SW 1271 (cell line): ENCODE data around the gene GOLGA8Q.
"Not testable (repeated sequence)": the region's sequence is repeated elsewhere in the genome, so short reads cannot be mapped to it uniquely, and the experiment has no call there.

Experiments
- DNase-seq, 2 experiments: peaks; one replicate each; lab custom pipeline; 2025; lab: John Stamatoyannopoulos, UW

The GOLGA8Q gene, protein sequence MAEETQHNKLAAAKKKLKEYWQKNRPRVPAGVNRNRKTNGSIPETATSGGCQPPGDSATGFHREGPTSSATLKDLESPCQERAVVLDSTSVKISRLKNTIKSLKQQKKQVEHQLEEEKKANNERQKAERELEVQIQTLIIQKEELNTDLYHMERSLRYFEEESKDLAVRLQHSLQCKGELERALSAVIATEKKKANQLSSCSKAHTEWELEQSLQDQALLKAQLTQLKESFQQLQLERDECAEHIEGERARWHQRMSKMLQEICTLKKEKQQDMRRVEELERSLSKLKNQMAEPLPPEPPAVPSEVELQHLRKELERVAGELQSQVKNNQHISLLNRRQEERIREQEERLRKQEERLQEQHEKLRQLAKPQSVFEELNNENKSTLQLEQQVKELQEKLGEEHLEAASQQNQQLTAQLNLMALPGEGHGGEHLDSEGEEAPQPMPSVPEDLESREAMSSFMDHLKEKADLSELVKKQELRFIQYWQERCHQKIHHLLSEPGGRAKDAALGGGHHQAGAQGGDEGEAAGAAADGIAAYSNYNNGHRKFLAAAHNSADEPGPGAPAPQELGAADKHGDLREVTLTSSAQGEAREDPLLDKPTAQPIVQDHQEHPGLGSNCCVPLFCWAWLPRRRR

GRCh38 chr15:30551750-30552149, at the start of gene GOLGA8Q:
TSS of gene GOLGA8Q (plus strand) at chr15:30552050. CDS start at chr15:30552078, 28 bp downstream.
- not testable (repeated sequence) for DNase-seq

GRCh38 chr15:30502904-30503781, 48.7 kb upstream of the GOLGA8Q start:
- not testable (repeated sequence) for DNase-seq

- DNase-seq: not testable (repeated sequence)
These were observed 47.5 kb upstream of the GOLGA8Q start for GRCh38 chr15:30504162-30504843.

DNA sequence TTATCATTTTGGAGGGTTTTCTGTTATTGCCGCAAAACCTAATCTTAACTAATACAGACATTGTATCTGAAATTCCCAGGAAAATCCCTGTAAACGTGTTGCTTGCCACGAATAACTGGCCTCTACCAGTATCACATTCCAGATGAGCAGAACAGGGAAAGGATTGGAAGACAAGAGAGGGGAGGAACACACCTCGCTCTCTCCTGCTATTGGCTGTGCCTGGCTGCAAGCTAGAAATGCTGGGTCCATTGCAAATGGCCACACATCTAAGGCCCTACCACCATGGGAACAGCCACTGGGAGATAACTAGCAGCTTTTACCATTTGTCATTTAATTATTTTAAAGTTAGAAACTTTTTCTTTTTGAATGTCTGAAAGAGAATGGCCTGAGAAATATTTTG, 37.3 kb upstream of the GOLGA8Q start:
- not testable (repeated sequence) for DNase-seq

GRCh38 chr15:30523453-30524243, 28.2 kb upstream of the GOLGA8Q start:
- not testable (repeated sequence) for DNase-seq

DNA sequence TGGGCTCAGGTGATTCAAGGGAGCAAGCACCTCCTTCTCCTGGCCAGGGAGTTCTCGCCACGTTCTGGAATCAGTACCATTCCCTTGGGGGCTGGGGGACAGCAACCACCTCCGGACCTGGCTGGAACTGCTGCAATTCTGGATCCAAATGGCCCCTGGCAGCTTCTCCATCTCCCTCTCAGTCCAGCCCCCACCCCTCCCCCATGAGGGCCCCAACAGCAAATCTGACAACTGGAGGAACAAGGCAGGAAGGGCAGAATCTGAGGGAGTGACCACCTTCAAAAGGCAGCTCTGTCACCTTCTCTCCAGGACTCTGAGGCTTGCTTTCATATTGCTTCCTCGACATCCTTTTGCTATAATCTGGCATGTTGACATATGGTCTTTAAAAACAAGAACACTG, 25.9 kb upstream of the GOLGA8Q start:
- DNase-seq: not testable (repeated sequence)

DNA sequence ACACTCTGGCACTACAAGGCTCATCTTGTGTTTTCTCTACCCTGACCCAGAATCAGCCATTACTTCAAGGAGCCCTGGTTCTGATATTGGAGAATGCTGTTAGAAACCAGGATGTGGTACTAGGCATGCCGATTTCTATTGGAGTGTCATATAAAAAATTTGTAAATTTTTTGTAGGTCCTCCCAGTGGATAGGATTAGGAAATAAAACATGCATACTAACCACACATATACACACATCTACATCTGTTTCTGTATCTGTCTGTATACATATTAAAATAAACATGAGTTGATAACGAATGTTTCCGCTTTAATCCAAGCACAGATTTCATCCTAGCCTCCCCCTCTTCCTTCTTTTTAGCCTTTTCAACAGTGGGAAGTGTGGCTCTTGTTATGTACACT, 22.8 kb upstream of the GOLGA8Q start:
- DNase-seq: not testable (repeated sequence)

- not testable (repeated sequence) for DNase-seq
These were observed 15.1 kb downstream of the GOLGA8Q start for GRCh38 chr15:30566949-30567348.

DNA sequence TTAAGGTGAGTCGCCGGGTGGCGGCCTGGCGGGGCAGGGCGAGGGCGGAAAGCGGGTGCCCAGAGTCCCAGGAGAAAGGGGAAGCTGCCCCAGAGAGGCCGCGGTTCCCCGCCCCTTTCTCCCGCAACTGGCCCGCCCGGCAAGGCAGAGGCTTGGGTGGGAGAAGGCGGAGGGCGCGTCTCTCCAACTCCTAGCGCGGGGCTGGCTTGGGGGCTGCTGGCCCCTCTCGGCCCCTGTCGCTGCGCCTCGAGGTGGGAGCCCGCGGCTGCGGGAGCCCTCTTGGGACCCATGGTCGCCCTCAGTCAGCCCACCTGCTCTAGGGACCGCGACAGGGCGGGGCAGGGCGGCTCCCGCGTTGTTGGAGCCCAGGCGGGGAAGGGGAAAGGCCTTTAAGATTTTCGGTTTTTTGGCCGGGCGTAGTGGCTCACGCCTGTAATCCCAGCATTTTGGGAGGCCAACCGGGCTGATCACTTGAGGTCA, 21.2 kb downstream of the GOLGA8Q start:
- DNase-seq: not testable (repeated sequence)

- not testable (repeated sequence) for DNase-seq
These were observed 27.6 kb downstream of the GOLGA8Q start for GRCh38 chr15:30579394-30579970.

DNA sequence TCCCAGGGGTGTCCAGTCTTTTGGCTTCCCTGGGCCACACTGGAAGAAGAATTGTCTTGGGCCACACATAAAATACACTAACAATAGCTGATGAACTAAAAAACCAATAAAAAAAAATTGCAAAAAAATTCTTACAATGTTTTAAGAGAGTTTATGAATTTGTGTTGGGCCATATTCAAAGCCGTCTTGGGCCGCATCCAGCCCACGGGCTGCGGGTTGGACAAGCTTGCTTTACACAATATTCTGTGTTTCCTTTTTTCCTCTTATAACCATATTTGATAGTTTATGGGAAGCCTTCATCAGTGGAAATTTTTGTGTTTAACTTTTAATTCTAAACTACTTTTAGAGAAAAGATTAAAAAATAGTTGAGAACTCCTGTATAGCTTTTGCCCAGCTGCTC, 28.9 kb downstream of the GOLGA8Q start:
- DNase-seq: not testable (repeated sequence)

DNA sequence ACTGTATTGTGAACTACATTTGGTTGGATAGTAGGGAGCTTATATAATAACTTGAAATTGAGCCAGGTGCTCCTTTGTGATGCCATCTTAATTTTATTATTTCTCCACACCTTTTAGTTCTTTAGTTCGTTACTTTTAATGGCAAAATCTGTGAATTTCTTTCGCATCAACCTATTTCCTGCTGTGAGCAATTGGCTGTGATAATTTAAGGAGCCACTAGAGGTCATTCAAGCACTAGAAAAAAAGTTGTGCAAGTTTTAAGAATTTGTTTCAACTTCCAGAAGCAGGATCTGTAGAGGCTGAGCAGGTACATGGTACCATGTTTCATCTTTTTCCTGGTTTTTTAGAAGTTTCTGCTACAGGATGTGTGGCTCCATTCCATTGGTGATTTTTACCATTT, 47.1 kb downstream of the GOLGA8Q start:
- not testable (repeated sequence) for DNase-seq

DNA sequence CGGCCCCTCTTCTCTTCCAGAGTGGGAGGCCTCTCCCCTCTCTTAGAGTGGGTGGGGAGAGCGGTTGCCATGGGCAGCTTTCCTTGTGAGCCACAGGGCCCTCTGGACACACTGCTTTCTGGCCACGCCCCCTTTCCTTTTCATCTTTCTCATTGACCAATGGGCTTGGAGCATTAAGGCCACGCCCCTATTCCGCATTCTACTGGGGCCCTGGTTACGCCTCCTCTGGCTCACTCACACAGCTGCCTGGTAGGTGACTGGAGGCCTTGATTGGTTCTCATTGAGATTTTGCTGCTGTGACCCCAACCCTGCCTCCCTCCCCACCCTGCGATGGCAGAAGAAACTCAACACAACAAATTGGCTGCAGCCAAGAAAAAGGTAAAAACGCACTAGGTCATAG, 51.9 kb downstream of the GOLGA8Q start, which contains the start of gene GOLGA8H:
Gene GOLGA8H, plus strand, starts transcription at position 233 of the 400 bp plus-strand sequence. Its CDS starts 98 bp downstream, at position 331.
- DNase-seq: not testable (repeated sequence)
